SU-DHL-6 (cell line): ENCODE results near the gene UBR3.
"Not testable (repeated sequence)": the region's sequence is repeated elsewhere in the genome, so short reads cannot be mapped to it uniquely, and the experiment has no call there.

Source experiments
- CTCF ChIP-seq: fragments of 200-600 bp; sonication (generic); IDR thresholded peaks from one replicate; pipeline ENCODE4 v1.5.1; 2017; ENCODE audit warnings: antibody characterized with exemption, mild to moderate bottlenecking, low read length, moderate library complexity; ENCODE audit not compliant: insufficient read depth, poor library complexity, severe bottlenecking
- EZH2phosphoT487 ChIP-seq: fragments of 200-600 bp; sonication (generic), shearing (Covaris generic); conservative IDR thresholded peaks from 2 replicates; pipeline ENCODE4 v1.6.1; 2018; ENCODE audit warnings: mild to moderate bottlenecking, antibody characterized with exemption, low read length, moderate library complexity, mixed read lengths

- TF ChIP-seq CTCF, EZH2phosphoT487: not testable (repeated sequence)
Observed at GRCh38 chr2:169855281-169856258, 28.3 kb downstream of the UBR3 start.
